ENCODE results near the gene TNFRSF1B.
"Not testable (repeated sequence)": the region's sequence is repeated elsewhere in the genome, so short reads cannot be mapped to it uniquely, and the experiment has no call there.

The TNFRSF1B gene

GRCh38 chr1:12215118-12215961 lies 48.5 kb downstream of the TNFRSF1B start:
- no peak for DNase-seq (ENCODE audit: low read depth in 1 of 2, low spot score in 1 of 2)

- no peak for DNase-seq (ENCODE audit: low read depth in 1 of 2, low spot score in 1 of 2)
These were observed 53.0 kb downstream of the TNFRSF1B start for GRCh38 chr1:12219800-12220199.

GRCh38 chr1:12220890-12221289 lies 54.1 kb downstream of the TNFRSF1B start:
- no peak for DNase-seq (ENCODE audit: low read depth in 1 of 2, low spot score in 1 of 2)

GRCh38 chr1:12222700-12223099 lies 55.9 kb downstream of the TNFRSF1B start:
- DNase-seq (ENCODE audit: low read depth in 1 of 2, low spot score in 1 of 2) = not testable (repeated sequence)

GRCh38 chr1:12224092-12224491 lies 57.3 kb downstream of the TNFRSF1B start:
- not testable (repeated sequence) for DNase-seq (ENCODE audit: low read depth in 1 of 2, low spot score in 1 of 2)

GRCh38 chr1:12228979-12229378 lies 62.2 kb downstream of the TNFRSF1B start:
- no peak for DNase-seq (ENCODE audit: low read depth in 1 of 2, low spot score in 1 of 2)

GRCh38 chr1:12229386-12229834 lies 62.6 kb downstream of the TNFRSF1B start:
- no peak for DNase-seq (ENCODE audit: low read depth in 1 of 2, low spot score in 1 of 2)

GRCh38 chr1:12229835-12230548 lies 63.2 kb downstream of the TNFRSF1B start, which contains the start of gene VPS13D:
VPS13D (plus strand) TSS chr1:12230030; CDS start chr1:12234267, 4,237 bp downstream.
- DNase-seq (ENCODE audit: low read depth in 1 of 2, low spot score in 1 of 2) = peak; percentile 75 to 76

- DNase-seq (ENCODE audit: low read depth in 1 of 2, low spot score in 1 of 2) = no peak
These were observed 63.9 kb downstream of the TNFRSF1B start for GRCh38 chr1:12230549-12231275.

- no peak for DNase-seq (ENCODE audit: low read depth in 1 of 2, low spot score in 1 of 2)
These were observed 64.4 kb downstream of the TNFRSF1B start for GRCh38 chr1:12231276-12231595.

- no peak for DNase-seq (ENCODE audit: low read depth in 1 of 2, low spot score in 1 of 2)
These were observed 65.4 kb downstream of the TNFRSF1B start for GRCh38 chr1:12232221-12232620.

GRCh38 chr1:12244078-12244477 lies 77.3 kb downstream of the TNFRSF1B start:
- no peak for DNase-seq (ENCODE audit: low read depth in 1 of 2, low spot score in 1 of 2)

GRCh38 chr1:12244585-12244984 lies 77.8 kb downstream of the TNFRSF1B start:
- no peak for DNase-seq (ENCODE audit: low read depth in 1 of 2, low spot score in 1 of 2)

- DNase-seq (ENCODE audit: low read depth in 1 of 2, low spot score in 1 of 2) = no peak
These were observed 78.3 kb downstream of the TNFRSF1B start for GRCh38 chr1:12245116-12245515.

GRCh38 chr1:12245733-12246132 lies 78.9 kb downstream of the TNFRSF1B start:
- DNase-seq (ENCODE audit: low read depth in 1 of 2, low spot score in 1 of 2) = no peak

- DNase-seq (ENCODE audit: low read depth in 1 of 2, low spot score in 1 of 2) = no peak
These were observed 79.8 kb downstream of the TNFRSF1B start for GRCh38 chr1:12246584-12246983.

GRCh38 chr1:12249181-12249580 lies 82.4 kb downstream of the TNFRSF1B start:
- DNase-seq (ENCODE audit: low read depth in 1 of 2, low spot score in 1 of 2) = no peak

- DNase-seq (ENCODE audit: low read depth in 1 of 2, low spot score in 1 of 2) = no peak
These were observed 83.0 kb downstream of the TNFRSF1B start for GRCh38 chr1:12249748-12250147.

- no peak for DNase-seq (ENCODE audit: low read depth in 1 of 2, low spot score in 1 of 2)
These were observed 84.7 kb downstream of the TNFRSF1B start for GRCh38 chr1:12251442-12251841.

GRCh38 chr1:12255913-12256312 lies 89.1 kb downstream of the TNFRSF1B start:
- DNase-seq (ENCODE audit: low read depth in 1 of 2, low spot score in 1 of 2) = no peak

GRCh38 chr1:12258272-12258671 lies 91.5 kb downstream of the TNFRSF1B start:
- DNase-seq (ENCODE audit: low read depth in 1 of 2, low spot score in 1 of 2) = no peak
